GM23338 (cell line): ENCODE results near the gene ARPP21. TPM values are rescaled to one million over a fixed set of nuclear protein-coding genes. Genes with fewer than 3 reads are reported as not detected.

ENCODE experiments used
- ATAC-seq: fragments of 200-7000 bp; cut with Tn5 transposase; 3 replicates; pipeline ENCODE4 v1.9.1; 2020
- DNase-seq: peaks from one replicate; pipeline ENCODE4 v3.0.0-alpha.2; 2015; ENCODE audit warnings: low spot score
- H2AFZ ChIP-seq: fragments of 200-600 bp; sonication (generic); 2 replicates; pipeline ENCODE4 v1.8.0; 2016; ENCODE audit warnings: antibody characterized with exemption, mild to moderate bottlenecking, moderate library complexity
- H3F3A ChIP-seq: fragments of 200-600 bp; sonication (generic); replicated peaks from 2 replicates; pipeline ENCODE4 v1.8.0; 2017; ENCODE audit warnings: antibody characterized with exemption, mixed run types, low read depth
- H3K27ac ChIP-seq: fragments of 200-600 bp; sonication (generic); 2 replicates; pipeline ENCODE4 v1.6.1; 2016; ENCODE audit warnings: low read depth
- H3K27me3 ChIP-seq: fragments of 200-600 bp; sonication (generic); 2 replicates; pipeline ENCODE4 v1.8.0; 2016; ENCODE audit warnings: mild to moderate bottlenecking, mixed run types, moderate library complexity; ENCODE audit not compliant: insufficient read depth
- H3K36me3 ChIP-seq: fragments of 200-600 bp; sonication (generic); 2 replicates; pipeline ENCODE4 v1.8.0; 2016; ENCODE audit warnings: mild to moderate bottlenecking; ENCODE audit not compliant: insufficient read depth
- H3K4me1 ChIP-seq: fragments of 200-600 bp; sonication (generic); 2 replicates; pipeline ENCODE4 v1.8.0; 2016; ENCODE audit warnings: mild to moderate bottlenecking, moderate library complexity; ENCODE audit not compliant: insufficient read depth
- H3K4me2 ChIP-seq: fragments of 200-600 bp; sonication (generic); 2 replicates; pipeline ENCODE4 v1.7.1; 2017; ENCODE audit warnings: mixed run types
- H3K4me3 ChIP-seq: fragments of 200-600 bp; sonication (generic); 2 replicates; pipeline ENCODE4 v1.6.1; 2016; ENCODE audit warnings: mixed run types
- H3K79me2 ChIP-seq: fragments of 200-600 bp; sonication (generic); replicated peaks from 2 replicates; pipeline ENCODE4 v1.8.0; 2017; ENCODE audit warnings: mild to moderate bottlenecking; ENCODE audit not compliant: insufficient read depth
- H3K9me2 ChIP-seq: fragments of 200-600 bp; sonication (generic); 2 replicates; pipeline ENCODE4 v1.8.0; 2017; ENCODE audit not compliant: insufficient read depth
- H4K20me1 ChIP-seq: fragments of 200-600 bp; sonication (generic); replicated peaks from 2 replicates; pipeline ENCODE4 v1.8.0; 2017; ENCODE audit warnings: mild to moderate bottlenecking; ENCODE audit not compliant: insufficient read depth
- H3K27ac Mint-ChIP-seq: 2 replicates; pipeline ENCODE4 v1.8.0; 2020; ENCODE audit warnings: inconsistent platforms, mild to moderate bottlenecking, moderate library complexity, mixed read lengths
- H3K27me3 Mint-ChIP-seq: 3 replicates; pipeline ENCODE4 v1.8.0; 2022; ENCODE audit warnings: low read depth, mild to moderate bottlenecking, moderate library complexity, mixed read lengths, inconsistent platforms; ENCODE audit not compliant: insufficient read depth, poor library complexity
- H3K36me3 Mint-ChIP-seq: 3 replicates; pipeline ENCODE4 v1.8.0; 2021; ENCODE audit warnings: low read depth, mild to moderate bottlenecking, inconsistent platforms, moderate library complexity, mixed read lengths
- H3K4me1 Mint-ChIP-seq: 3 replicates; pipeline ENCODE4 v1.8.0; 2020; ENCODE audit warnings: mild to moderate bottlenecking, inconsistent platforms, mixed read lengths
- H3K4me3 Mint-ChIP-seq: 3 replicates; pipeline ENCODE4 v1.8.0; 2021; ENCODE audit warnings: moderate library complexity, mild to moderate bottlenecking, inconsistent platforms, mixed read lengths
- H3K9me3 Mint-ChIP-seq: 3 replicates; pipeline ENCODE4 v1.8.0; 2020; ENCODE audit warnings: moderate library complexity, mild to moderate bottlenecking, inconsistent platforms, mixed read lengths
- JUNB ChIP-seq: IDR thresholded peaks from one replicate; pipeline ENCODE4 v1.6.1; 2016; ENCODE audit warnings: antibody characterized with exemption; ENCODE audit not compliant: unreplicated experiment
- NANOG ChIP-seq: IDR thresholded peaks from 2 replicates; pipeline ENCODE4 v1.6.1; 2016; ENCODE audit warnings: antibody characterized with exemption, borderline replicate concordance
- ZNF114 ChIP-seq: fragments of 250-450 bp; sonication (Bioruptor Pico); IDR thresholded peaks from 2 replicates; pipeline ENCODE4 v1.5.0; 2020; ENCODE audit warnings: mild to moderate bottlenecking, moderate library complexity
- ZNF331 ChIP-seq: fragments of 250-450 bp; sonication (Bioruptor Pico); IDR thresholded peaks from 2 replicates; pipeline ENCODE4 v1.5.0; 2020; ENCODE audit warnings: low read depth, mild to moderate bottlenecking, moderate library complexity
- polyA plus RNA-seq: library from polyadenylated mRNA; unstranded; fragments of >200 nt; fragmentation: Nextera tagmentation; extraction: Ambion mirVana; gene quantifications from 2 replicates; pipeline ENCODE4 v1.2.1, GENCODE V29; 2016
- total RNA-seq: library from RNA; depleted of rRNA; stranded (reverse); fragments of >200 nt; shearing (Covaris generic); gene quantifications from 2 replicates; pipeline ENCODE4 v1.2.3, GENCODE V29; 2014
- TF ChIP-seq, protein P1 (sequence below): IDR thresholded peaks from one replicate; pipeline ENCODE4 v1.6.1; 2018; ENCODE audit warnings: antibody characterized with exemption; ENCODE audit not compliant: unreplicated experiment

The ARPP21 gene
- total and polyA plus RNA-seq, 2 experiments from 2014 or later, result not detected

DNA sequence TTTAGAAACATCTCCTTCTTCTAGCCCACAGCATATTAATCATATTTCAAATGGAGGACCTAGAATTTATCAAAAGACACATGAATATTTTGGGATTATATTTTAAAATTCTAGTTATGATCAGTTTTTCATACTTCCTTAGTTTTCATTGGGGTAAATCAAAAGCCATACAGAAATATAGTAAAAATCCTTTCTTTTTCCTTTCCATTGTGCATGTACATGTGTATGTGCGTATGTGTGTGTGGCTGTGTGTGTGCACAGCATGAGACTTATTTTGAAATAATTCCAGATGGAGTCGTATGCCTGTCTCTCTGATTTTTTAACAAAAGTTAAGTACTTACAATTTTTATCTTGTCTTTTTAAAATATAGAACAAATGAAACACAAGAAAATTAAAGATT lies 94.5 kb downstream of the ARPP21 start (continued):
- TF ChIP-seq, protein P1, sequence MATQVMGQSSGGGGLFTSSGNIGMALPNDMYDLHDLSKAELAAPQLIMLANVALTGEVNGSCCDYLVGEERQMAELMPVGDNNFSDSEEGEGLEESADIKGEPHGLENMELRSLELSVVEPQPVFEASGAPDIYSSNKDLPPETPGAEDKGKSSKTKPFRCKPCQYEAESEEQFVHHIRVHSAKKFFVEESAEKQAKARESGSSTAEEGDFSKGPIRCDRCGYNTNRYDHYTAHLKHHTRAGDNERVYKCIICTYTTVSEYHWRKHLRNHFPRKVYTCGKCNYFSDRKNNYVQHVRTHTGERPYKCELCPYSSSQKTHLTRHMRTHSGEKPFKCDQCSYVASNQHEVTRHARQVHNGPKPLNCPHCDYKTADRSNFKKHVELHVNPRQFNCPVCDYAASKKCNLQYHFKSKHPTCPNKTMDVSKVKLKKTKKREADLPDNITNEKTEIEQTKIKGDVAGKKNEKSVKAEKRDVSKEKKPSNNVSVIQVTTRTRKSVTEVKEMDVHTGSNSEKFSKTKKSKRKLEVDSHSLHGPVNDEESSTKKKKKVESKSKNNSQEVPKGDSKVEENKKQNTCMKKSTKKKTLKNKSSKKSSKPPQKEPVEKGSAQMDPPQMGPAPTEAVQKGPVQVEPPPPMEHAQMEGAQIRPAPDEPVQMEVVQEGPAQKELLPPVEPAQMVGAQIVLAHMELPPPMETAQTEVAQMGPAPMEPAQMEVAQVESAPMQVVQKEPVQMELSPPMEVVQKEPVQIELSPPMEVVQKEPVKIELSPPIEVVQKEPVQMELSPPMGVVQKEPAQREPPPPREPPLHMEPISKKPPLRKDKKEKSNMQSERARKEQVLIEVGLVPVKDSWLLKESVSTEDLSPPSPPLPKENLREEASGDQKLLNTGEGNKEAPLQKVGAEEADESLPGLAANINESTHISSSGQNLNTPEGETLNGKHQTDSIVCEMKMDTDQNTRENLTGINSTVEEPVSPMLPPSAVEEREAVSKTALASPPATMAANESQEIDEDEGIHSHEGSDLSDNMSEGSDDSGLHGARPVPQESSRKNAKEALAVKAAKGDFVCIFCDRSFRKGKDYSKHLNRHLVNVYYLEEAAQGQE, result no peak
- TF ChIP-seq NANOG (no peak), ZNF114 (CRISPR knock-in tag) (no peak)

- no peaks in the 10 kb centered on the region for H3K9me3 Mint-ChIP-seq
- H3K27ac Mint-ChIP-seq, result no peak overlapping the region
- H3K27me3 Mint-ChIP-seq, result no peaks in the 10 kb centered on the region
- Histone ChIP-seq H3K36me3 (no peaks in the 10 kb centered on the region), H3K4me3 (no peak overlapping the region), H3K27me3 (no peaks in the 10 kb centered on the region), H3K79me2 (no peaks in the 10 kb centered on the region), H3K4me1 (no peaks in the 10 kb centered on the region), H3K9me2 (no peaks in the 10 kb centered on the region), H4K20me1 (no peaks in the 10 kb centered on the region), H3F3A (no peaks in the 10 kb centered on the region), H2AFZ (no peak overlapping the region), H3K4me2 (no peak overlapping the region), H3K27ac (no peak overlapping the region)
- ATAC-seq (peak; percentile 40; the same call in 1 of the 3 replicates), DNase-seq (no peak)
- TF ChIP-seq JUNB, result no peak
- no peaks in the 10 kb centered on the region for H3K36me3 Mint-ChIP-seq
- H3K4me1 Mint-ChIP-seq, result peaks cover 12% of the 10 kb centered on the region
- no peak overlapping the region for H3K4me3 Mint-ChIP-seq
These were observed 97.8 kb downstream of the ARPP21 start for GRCh38 chr3:35737080-35737479.

DNA sequence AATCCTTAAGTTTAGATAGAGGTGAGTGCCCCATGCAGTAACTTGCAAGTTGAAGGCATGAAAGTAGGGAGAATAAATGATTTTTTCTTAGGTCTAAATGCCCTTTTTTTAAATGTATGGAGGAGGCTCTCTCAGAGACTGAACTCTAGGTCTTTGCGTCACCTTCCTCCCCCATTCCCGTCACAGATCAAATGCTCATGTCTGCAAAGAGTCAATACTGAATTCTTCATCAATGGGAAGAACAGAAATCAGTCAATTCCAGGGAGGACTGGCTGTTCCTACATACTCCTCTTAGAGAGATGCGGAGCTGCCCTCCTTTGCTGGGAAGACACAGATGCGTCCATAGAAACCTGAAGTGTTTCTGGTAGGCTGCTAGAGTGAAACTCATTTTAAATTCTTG lies 98.2 kb downstream of the ARPP21 start:
- no peak for TF ChIP-seq ZNF331 (CRISPR knock-in tag)
- Histone ChIP-seq H3K27ac (no peak overlapping the region), H3K4me1 (no peaks in the 10 kb centered on the region), H2AFZ (0 out of 2 replicates have a peak overlapping the region, but pooled peaks have one; percentile 10), H3K9me2 (no peaks in the 10 kb centered on the region), H3K4me2 (no peak overlapping the region), H3F3A (no peaks in the 10 kb centered on the region), H3K79me2 (no peaks in the 10 kb centered on the region), H3K4me3 (no peak overlapping the region), H4K20me1 (no peaks in the 10 kb centered on the region), H3K36me3 (no peaks in the 10 kb centered on the region), H3K27me3 (no peaks in the 10 kb centered on the region)
- ATAC-seq (no peak), DNase-seq (no peak)
- no peaks in the 10 kb centered on the region for H3K9me3 Mint-ChIP-seq
- H3K36me3 Mint-ChIP-seq, result no peaks in the 10 kb centered on the region
- peaks cover 12% of the 10 kb centered on the region for H3K4me1 Mint-ChIP-seq
- H3K4me3 Mint-ChIP-seq, result no peak overlapping the region
- no peaks in the 10 kb centered on the region for H3K27me3 Mint-ChIP-seq
- H3K27ac Mint-ChIP-seq, result no peak overlapping the region
